ENCODE measurements around the gene HSD17B4.

- TF ChIP-seq CTCF (IDR thresholded peaks at IDR 0.05) (no peak), POLR2A (IDR thresholded peaks at IDR 0.05) (no peak)
These were observed 736 bp upstream of the HSD17B4 start for GRCh38 chr5:119451561-119451960.

All from heart left ventricle (tissue), 13 donors.